Measurements from ENCODE around the gene UPF1.
A peak's percentile ranks its signal among the peaks of the same experiment; 100 is the strongest.
"Not testable (repeated sequence)": the region's sequence is repeated elsewhere in the genome, so short reads cannot be mapped to it uniquely, and the experiment has no call there.

UPF1 gene

DNA sequence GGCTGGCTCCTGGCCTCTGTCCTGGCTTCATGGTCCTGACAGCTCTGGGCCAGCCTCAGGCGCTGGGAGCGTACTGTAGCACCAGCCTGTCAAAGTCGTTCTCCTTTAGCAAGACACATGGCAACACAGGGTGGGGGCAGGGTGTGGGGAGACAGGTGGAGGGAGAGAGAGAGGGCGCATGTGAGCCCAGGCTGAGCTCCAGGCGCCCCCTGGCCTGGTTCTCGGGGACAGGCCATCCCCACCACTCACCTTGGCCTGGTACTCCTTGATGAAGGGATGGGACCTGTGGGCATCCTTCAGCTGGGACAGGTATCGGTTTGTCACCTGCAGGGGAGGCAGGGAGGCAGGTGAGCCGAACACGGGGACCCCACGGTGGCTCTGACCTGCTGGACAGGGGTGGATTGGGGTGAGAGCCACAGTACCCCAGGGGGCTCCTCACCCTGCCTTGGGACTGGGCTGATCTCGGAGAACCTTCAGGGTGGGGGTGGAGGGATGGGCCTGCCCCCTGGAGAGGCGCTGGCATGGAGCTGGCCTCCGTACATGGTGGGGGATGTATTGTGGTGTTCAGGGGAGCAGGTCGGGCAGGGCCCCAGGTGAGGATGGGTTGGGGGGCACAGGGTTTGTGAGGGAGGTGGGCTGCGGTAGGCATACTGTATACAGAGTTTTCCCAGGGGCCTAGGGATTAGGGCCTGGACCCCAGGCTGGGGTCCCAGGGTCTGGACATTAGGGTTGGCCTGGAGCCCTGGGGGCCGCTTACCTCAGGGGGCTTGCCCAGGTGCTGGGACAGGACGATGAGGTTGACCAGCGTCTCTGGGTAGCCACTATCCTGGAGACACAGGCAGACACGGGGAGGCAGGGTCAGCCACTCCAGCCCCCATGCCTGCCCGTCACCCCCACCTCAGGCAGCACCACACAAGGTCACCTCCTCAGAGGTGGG, 68.1 kb downstream of the UPF1 start:
- no peak for DNase-seq

DNA sequence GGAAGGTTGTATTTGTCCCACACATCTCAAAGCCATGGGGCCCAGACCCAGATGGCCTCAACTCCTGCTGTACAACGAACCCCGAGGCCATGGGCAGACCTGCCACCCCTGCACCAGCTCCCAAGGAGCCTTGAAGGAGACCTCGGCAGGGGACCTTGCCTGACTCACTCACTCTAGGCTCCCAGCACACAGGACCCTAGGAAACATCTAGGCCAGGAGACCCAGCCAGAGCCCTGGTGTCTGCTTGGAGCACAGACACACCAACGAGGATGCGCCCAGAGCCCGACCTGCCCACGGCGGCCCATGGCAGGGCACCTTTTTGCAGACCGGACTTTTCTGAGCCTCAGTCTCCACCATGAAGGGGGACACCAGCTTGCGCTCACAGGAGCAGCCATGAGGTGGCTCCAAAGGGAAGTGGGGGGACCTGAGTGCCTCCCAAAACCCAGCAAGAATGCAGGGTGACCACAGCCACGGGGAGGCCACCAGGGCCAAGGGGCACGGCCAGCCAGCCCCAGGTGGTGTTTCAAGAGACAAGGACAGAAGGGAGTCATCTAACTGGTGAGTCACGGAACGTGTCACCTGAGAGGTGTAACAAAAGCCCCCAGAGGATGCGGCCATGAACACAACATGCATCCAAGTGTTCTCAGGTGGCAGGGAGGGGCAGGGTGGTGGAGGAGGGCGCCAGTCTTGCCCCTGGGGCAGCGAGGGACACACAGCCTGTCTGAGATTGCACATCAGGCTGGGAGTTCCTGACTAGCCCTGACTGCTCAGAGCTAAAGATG, 69.1 kb downstream of the UPF1 start:
- DNase-seq: no peak

DNA sequence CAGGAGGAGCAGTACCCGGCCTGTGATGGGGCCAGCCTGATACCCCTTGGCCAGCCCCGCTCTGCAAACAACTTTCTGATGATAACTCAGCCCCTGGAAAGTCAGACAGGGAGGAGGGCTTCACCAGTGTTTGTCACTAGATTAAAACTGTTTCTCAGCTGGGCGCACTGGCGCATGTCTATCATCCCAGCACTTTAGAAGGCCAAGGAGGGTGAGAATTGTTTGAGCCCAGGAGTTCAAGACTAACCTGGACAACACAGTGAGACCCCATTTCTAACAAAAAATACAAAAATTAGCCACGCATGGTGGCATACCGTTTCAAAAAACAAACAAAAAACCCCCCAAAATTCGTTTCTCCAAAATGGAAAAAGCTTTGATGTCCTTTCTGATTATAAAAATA, 69.7 kb downstream of the UPF1 start:
- no peak for DNase-seq

DNA sequence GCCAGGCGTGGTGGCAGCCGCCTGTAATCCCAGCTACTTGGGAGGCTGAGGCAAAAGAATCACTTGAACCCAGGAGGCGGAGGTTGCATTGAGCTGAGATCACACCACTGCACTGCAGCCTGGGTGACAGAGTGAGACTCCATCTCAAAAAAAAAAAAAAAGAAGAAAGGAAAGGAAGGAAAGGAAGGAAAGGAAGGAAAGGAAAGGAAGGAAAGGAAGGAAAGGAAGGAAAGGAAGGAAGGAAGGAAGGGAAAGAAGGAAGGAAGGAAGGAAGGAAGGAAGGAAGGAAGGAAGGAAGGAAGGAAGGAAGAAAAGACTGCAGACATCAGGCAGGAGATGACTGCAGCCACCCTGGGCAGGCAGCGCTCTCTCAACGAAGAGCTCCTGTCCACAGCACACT, 70.8 kb downstream of the UPF1 start:
- not testable (repeated sequence) for DNase-seq

DNA sequence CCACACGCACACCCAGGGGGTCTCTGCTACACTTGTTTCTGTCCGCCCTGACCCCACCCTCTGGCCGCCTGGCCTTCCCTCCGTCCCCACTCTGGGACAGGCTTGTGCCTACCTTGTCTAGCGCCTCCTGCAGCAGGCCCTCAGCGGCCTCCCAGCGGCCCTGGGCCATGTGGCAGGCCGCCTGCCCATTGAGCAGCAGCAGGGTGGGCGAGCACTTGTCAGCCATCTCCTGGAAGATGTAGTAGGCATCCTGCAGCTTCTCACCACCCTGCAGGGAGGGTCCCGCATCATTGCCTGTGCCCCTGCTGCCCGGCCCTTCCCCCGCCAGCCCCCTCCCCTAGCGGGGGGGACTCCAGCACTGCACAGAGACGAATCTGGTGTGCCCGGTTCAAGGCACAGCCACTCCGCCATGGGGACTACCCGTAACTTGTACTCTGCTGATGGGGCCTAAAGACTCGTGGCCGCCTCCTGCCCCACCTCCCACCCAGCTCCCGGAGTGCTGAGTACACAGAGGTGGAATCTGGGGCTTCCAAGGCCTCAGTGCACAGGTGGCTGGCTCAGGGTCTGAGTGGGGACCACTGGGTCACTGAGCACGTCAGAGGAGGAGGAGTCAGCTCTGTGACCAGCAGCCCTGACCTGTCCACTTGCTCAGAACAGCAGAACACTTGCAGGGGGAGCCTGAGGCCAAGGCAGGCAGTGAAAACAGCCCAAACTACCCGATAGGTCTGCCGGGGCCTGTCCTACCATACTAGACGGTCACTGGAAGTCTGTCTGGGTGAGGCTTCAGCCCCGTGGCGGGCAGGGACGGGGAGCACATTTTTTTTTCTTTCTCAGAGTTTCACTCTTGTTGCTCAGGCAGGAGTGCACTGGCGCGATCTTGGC, 71.6 kb downstream of the UPF1 start:
- DNase-seq: no peak

DNA sequence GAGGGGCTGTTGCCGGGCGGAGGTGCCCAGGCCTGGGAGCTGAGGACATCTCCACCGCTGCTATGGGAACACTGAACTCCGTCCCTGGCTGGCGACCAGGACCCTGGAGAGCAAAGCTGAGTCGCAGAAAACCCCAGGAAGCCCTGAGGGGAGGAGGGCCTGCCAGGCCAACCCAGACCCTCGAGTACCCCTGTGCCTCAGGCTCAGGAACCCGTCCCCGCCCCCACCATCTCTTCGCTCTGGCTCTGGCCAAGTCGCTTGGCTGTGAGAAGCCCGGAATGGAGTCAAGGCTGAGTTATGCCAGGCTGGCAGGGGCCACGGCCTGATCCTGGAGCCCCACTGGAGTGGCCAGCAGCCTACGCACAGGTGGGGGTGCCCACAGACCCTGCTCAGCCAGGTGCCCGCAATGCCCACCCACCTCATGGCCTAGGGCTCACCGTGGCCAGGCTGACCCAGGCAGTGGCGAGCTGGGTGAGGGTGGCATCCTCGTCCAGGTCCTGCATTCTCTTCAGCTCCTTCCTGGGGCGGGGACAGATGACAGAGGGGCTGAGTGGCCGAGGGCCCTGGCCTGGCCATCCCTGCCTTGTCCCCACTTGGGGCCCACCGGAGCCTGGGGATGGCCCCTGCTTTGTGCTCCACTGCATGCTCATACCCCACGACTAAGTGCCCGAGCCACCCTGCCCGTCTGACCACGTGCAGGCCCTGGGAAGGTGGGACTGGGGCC, 72.7 kb downstream of the UPF1 start:
- no peak for DNase-seq

DNA sequence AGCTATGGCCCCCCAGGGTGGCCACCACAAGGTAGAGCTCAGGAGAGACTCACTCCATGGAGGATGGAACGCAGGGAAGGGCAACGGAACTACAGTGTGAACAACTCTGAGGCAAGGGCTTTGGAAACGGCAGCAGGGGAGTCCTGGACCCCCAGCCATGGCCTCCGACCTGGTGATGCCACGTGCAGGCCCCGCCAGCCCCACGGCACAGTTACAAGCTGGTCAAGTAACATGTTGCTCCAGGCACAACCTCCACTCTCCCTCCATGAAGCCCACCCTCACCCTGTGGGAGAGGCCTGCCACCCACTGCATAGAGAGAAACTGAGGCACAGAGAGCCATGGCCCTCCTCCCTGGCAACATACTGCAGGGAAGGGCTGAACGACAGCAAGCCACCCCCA, 73.3 kb downstream of the UPF1 start:
- no peak for DNase-seq

DNA sequence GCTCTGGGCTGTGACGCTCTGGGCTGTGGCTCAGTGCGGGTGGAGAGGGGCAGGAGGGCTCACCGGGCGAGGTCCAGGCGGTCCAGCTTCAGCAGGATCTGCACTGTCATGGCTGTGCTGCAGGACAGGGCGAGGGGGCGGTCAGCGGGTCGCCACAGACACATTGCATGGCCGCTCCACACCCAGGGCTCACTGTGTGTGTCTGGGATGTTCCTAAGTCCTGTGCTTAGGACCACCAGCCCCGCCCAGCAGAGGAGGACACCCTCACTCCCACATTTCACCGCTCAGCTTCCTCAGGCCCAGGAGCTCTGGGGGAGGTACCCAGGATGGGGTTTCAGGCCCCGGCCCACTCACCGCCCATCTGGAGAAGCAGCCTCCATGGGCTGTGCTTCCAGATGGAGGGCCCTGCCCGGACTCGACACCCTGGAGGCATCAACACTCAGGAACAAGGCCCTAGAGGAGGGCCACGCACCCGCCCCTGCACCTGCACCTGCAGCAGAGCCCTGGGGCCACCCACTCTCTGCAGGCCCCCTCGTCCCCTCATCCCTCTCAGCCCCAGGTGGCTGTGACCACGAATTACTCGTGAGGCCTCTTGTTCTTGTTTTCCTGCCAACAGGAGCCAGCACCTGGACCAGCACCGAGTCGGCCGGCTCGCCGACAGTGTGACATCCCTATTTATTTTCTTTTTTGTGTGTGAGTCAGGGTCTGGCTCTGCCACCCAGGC, 73.9 kb downstream of the UPF1 start:
- no peak for DNase-seq

DNA sequence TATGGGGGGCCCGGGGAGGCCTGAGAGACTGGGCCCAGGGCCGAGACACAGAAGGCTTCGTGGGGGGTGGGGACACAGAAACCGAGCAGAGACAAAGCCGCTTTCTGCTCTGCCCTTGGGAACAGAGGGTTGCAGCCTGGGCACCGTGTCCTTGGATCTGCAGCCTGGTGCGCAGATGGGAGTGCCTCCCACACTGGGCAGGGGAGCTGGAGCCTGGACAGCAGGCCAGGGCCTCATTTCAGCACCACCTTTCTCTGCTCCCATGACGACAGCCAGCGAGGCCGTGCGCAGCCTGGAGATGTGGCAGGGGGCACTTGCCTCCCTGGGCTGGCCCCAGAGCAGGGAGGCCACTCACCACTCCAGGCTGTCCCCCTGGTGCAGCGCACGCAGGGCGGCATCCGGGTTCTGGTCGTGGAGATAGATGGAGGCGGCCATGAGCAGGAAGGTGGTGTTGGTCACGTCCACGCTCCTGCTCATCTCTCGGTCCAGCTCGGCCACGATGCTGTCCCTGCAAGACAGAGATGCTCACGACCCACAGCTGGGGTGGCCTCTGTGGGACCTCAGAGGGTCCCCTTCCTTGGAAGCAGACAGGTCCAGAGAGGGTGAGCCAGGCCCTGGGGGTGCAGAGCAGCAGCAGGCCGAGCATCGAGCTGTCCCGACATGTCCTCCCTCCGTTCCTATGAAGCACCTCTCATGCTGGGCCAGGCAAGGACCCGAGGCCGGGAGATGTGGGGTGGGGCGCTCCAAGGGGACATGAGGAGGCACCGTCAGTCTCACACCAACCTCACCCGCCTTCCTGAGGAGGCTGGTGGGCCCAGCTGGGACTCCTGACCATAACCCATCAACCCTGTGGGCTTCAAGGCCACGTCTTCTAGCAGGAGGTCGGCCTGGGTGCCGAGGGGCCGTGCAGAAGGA, 75.1 kb downstream of the UPF1 start:
- DNase-seq: no peak

DNA sequence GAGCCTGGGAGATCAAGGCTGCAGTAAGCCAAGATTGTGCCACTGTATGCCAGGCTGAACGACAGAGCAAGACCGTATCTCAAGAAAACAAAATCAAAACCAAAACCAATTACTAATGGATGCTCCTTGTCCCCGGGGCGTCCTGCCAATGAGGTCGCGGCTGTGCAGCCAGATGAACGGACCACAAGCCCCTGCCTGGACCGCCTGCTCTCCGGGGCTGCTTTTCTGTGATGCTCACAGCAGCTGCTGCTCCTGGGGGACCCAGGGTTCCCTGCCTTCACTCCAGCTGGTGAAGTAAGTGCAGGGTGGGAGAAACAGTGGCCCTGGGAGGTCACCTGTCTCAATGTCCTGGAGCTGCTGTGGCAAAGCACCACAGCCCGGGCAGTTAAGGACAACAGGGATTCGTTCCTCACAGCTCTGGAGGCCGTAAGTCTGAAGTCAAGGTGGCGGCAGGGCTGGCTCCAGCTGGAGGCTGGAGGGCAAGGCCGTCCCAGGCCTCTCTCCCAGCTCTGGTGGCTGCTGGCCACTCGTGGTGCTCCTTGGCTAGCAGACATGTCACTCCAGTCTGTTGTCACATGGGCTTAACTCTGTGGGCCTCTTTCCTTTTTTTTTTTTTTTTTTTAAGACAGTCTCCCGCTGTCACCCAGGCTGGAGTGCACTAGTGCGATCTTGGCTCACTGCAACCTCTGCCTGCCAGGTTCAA, 77.3 kb downstream of the UPF1 start:
- DNase-seq: no peak

DNA sequence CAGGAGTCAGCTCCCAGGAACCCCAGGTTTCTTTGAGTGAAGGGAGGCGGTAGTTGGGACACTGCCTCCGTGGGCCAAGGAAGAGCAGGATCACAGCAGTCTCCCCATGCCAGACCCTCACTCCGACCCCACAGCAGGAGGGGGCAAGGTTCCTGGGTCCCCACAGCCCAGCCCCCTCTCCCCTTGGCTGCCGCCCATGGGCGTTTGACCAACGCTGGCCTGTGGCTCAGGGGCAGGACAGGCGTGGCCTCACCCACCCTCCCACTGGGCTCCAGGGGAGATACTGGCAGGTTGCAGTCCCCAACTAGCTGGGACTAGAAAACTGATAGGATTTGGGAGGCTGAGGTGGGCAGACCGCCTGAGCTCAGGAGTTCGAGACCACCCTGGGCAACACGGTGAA, 78.3 kb downstream of the UPF1 start:
- no peak for DNase-seq

DNA sequence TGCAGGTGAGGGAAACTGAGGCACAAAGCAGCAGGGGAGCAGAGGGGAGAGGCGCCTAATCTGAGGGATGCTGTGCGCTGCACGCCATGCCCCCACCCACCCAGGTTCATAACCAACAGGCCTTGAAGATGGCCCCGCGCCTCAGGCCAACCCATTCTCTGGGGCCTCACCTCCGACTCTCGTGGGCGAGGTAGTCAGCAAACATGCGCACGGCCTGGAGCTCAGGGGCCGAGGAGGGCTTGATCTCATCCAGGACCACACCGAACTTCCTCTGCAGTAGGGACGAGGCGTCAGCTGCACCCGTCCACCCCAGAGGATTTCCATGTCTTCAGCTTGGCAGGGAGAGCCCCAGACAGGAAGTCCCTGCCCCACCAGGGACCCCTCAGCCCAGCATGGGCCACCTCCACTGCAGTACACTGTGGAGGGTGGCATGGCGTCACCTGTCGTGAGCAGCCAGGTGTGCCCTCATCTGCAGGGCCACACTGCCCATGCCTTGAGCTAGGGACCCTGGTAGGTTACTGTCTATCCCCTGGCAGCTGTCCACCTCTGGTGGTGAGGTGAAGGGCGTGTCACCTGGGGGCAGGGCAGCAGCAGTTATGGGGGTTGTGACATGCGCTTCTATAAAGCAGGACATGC, 79.2 kb downstream of the UPF1 start:
- DNase-seq: no peak

DNA sequence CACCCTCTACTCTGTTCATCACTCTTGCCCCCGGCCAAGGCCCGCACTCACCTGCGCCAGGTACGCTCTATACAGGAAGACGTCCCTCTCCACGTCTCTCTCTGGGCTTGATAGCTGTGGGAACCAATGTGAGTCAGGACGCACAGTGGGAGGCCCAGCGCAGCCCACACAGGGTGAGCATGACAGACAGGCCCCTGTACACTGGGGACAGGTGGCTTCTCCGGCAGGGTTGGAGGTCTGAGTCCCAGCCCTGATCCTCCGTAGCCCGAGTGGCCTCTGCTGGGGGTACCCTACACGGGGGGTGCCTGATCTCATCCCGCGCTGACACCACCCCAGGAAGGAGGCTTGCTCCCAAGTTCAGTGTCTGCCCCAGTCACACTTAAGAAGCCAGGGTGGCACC, 81.2 kb downstream of the UPF1 start:
- DNase-seq: no peak

DNA sequence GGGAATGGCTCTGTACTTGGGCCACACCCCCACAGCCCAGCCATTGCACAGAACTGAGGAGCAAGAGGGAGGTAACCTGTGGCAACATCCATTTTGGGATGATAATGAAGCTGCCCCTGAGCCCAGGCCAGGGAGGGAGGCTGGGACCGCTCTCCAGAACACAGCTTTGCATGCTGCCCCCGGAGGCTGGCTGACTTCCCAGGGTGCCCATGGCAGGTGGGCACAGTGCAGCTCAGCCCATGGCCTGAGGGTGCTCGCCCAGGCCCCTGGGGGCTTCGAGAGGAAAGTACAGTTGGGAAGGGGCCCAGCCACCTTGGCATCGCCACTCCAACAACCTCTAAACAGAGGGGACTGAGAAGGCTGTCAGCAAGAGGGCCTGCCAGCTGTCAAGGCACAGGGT, 81.7 kb downstream of the UPF1 start:
- DNase-seq: no peak

DNA sequence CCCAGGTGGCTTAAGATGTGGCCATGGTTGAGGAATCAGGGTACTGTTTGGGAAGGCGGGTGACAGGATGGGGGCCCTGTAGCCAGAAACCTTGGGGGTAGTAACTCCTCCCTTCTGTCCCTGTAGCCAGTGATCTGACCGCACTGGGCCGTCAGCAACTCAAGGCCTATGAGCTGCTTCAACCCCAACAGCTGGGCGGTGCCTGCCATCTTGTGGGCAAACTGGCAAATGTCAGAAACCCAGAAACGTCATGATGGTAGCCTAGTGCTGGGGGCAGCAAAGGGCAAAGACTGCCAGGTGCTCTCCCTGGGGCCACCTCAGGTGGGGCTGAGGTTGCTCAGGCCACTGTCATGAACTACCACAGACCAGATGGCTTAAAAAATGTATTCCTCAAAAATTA, 83.9 kb downstream of the UPF1 start:
- peak in 1 of 2 experiments; percentile 4 for DNase-seq

DNA sequence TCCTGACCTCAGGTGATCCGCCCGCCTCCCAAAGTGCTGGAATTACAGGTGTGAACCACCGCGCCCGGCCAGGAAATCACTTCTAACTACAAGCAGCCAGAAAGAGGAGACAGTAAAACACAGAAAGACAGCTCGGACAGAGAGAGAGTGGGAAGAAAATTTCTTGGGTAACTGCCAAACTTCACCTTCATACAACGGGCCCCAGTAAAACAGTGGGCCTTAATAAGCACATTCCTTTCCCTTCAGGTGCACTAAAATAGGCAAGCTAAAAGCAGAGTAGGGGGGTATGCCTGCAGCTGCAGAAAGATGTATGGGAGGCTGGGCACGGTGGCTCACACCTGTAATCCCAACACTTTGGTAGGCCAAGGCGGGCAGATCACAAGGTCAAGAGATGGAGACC, 85.8 kb downstream of the UPF1 start:
- DNase-seq: not testable (repeated sequence)
